GM12875 (cell line): ENCODE measurements around the gene WDR11.

ENCODE experiments used
- H3K4me3 ChIP-seq: one replicate; pipeline ENCODE4 v1.5.1; 2011; ENCODE audit warnings: low read depth, low read length, control low read depth
- TF ChIP-seq, protein P1 (sequence below): IDR thresholded peaks from 2 replicates; pipeline ENCODE4 v1.5.1; 2011; ENCODE audit warnings: low read depth, mild to moderate bottlenecking, control low read depth, inconsistent platforms, low read length, moderate library complexity, borderline replicate concordance; ENCODE audit not compliant: insufficient read depth

WDR11 gene

DNA sequence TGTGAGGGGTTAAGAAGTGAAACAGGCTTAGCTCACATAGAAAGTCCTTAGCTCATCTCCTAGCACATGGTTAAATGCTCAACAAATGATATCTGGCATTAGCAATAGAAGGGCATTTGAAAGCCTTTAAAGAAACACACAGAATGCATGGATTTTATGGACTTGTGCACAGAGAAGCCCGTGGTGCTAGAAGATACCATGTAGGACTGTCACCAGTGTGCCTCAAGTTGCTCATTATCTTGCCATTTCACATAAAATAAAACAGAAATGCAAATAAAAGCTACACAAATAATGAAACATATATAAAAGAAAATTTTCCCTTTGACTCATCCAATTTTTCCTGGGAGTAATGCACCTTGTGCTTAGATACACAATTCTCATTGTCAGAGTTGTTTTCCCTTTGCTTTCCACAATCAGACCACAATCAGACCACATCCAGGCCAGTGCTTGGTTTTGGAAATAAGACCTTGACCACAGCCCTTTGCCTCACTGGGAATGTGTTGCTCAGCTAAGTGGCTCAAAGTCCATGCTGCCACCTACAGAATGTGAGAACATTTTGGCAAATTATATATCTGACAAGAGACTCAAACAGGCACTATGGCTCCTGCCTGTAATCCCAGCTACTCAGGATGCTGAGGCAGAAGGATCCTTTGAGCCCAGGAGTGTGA lies 9.5 kb upstream of the WDR11 start:
- TF ChIP-seq, protein P1, sequence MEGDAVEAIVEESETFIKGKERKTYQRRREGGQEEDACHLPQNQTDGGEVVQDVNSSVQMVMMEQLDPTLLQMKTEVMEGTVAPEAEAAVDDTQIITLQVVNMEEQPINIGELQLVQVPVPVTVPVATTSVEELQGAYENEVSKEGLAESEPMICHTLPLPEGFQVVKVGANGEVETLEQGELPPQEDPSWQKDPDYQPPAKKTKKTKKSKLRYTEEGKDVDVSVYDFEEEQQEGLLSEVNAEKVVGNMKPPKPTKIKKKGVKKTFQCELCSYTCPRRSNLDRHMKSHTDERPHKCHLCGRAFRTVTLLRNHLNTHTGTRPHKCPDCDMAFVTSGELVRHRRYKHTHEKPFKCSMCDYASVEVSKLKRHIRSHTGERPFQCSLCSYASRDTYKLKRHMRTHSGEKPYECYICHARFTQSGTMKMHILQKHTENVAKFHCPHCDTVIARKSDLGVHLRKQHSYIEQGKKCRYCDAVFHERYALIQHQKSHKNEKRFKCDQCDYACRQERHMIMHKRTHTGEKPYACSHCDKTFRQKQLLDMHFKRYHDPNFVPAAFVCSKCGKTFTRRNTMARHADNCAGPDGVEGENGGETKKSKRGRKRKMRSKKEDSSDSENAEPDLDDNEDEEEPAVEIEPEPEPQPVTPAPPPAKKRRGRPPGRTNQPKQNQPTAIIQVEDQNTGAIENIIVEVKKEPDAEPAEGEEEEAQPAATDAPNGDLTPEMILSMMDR: no peak
- H3K4me3 ChIP-seq: no peak overlapping the region

GRCh38 chr10:120854388-120854787 lies 3.2 kb downstream of the WDR11 start:
- no peak overlapping the region for H3K4me3 ChIP-seq
- TF ChIP-seq, protein P1: no peak

GRCh38 chr10:120861178-120861855 lies 10.2 kb downstream of the WDR11 start:
- TF ChIP-seq, protein P1: no peak
- no peak overlapping the region for H3K4me3 ChIP-seq

GRCh38 chr10:120873741-120874140 lies 22.6 kb downstream of the WDR11 start:
- TF ChIP-seq, protein P1: no peak
- no peak overlapping the region for H3K4me3 ChIP-seq

DNA sequence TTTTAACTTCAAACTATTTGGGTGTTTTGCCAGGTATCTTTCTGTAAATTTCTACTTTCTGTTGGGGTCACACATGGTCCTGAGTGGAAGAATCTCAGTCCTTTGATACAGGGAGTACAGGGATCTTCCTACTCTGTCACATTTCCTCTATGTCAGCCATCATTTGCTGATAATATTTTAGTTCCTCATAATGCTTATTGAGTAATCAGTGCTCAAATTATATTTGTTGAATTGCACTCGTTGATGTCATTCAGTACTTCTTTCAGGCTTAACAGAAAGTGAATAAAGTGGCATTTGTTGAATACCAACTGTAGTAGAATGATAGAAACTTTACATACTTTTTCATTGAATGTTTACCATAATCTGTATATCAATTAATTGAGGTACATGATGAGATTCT lies 31.9 kb downstream of the WDR11 start:
- TF ChIP-seq, protein P1: no peak

GRCh38 chr10:120887482-120887881 lies 36.3 kb downstream of the WDR11 start:
- TF ChIP-seq, protein P1: no peak
- H3K4me3 ChIP-seq: no peak overlapping the region

More for the DNA sequence above, 31.9 kb downstream of the WDR11 start:
- no peak overlapping the region for H3K4me3 ChIP-seq

DNA sequence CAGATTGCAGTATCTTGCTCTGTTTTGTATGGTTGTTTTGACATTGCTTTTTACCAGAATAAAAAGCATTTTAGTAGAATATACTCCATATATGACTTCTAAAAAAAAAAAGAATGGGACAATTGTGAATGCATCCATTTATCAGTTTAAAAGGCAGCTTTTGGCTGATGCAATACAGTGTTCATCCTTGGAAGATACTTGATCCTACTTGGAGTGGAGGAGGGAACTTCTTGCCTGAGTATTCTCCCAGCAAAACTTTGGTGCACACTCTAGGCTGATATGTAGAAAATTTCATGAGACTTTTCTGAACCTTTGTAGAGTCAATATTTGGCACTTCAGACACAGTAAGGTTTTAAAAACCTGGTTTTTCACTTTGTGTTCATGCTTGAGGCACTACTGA lies 40.2 kb downstream of the WDR11 start:
- TF ChIP-seq, protein P1: no peak

More for the DNA sequence above, 40.2 kb downstream of the WDR11 start:
- H3K4me3 ChIP-seq: no peak overlapping the region
